ENCODE data around the gene TBC1D1.

Gene TBC1D1

GRCh38 chr4:38080061-38080974, 189.4 kb downstream of the TBC1D1 start:
- no peak for TF ChIP-seq CTCF (IDR thresholded peaks at IDR 0.05; ENCODE audit: insufficient read depth, low read depth, low read length, missing control alignments)
- no peak overlapping the region for H3K4me3 ChIP-seq (ENCODE audit: low read depth, low read length)
- DNase-seq (ENCODE audit: low read depth), result no peak

- DNase-seq (ENCODE audit: low read depth), result no peak
- H3K4me3 ChIP-seq (ENCODE audit: low read depth, low read length), result no peak overlapping the region
- no peak for TF ChIP-seq CTCF (IDR thresholded peaks at IDR 0.05; ENCODE audit: insufficient read depth, low read depth, low read length, missing control alignments)
Observed at GRCh38 chr4:38082021-38082420, 191.1 kb downstream of the TBC1D1 start.

- H3K4me3 ChIP-seq (ENCODE audit: low read depth, low read length), result no peak overlapping the region
- DNase-seq (ENCODE audit: low read depth), result no peak
- TF ChIP-seq CTCF (IDR thresholded peaks at IDR 0.05; ENCODE audit: insufficient read depth, low read depth, low read length, missing control alignments), result no peak
Observed at GRCh38 chr4:38082424-38083385, 191.8 kb downstream of the TBC1D1 start.

- no peak for DNase-seq (ENCODE audit: low read depth)
- H3K4me3 ChIP-seq (ENCODE audit: low read depth, low read length), result no peak overlapping the region
- TF ChIP-seq CTCF (IDR thresholded peaks at IDR 0.05; ENCODE audit: insufficient read depth, low read depth, low read length, missing control alignments), result no peak
Observed at GRCh38 chr4:38084877-38085711, 194.2 kb downstream of the TBC1D1 start.

GRCh38 chr4:38085751-38086150, 194.9 kb downstream of the TBC1D1 start:
- TF ChIP-seq CTCF (IDR thresholded peaks at IDR 0.05; ENCODE audit: insufficient read depth, low read depth, low read length, missing control alignments), result no peak
- DNase-seq (ENCODE audit: low read depth), result no peak
- no peak overlapping the region for H3K4me3 ChIP-seq (ENCODE audit: low read depth, low read length)

GRCh38 chr4:38086151-38086848, 195.4 kb downstream of the TBC1D1 start:
- TF ChIP-seq CTCF (IDR thresholded peaks at IDR 0.05; ENCODE audit: insufficient read depth, low read depth, low read length, missing control alignments), result no peak
- DNase-seq (ENCODE audit: low read depth), result no peak
- no peak overlapping the region for H3K4me3 ChIP-seq (ENCODE audit: low read depth, low read length)

All from GM12865 (cell line).